Urinary bladder (tissue), 4 donors: ENCODE results near the gene TAF3. TPM values are rescaled to one million over a fixed set of nuclear protein-coding genes. Genes with fewer than 3 reads are reported as not detected.
A peak's percentile ranks its signal among the peaks of the same experiment; 100 is the strongest.

ENCODE experiments used
- DNase-seq: peaks from one replicate; pipeline ENCODE4 v3.0.0-alpha.2; 2015; ENCODE audit errors: extremely low spot score
- H3K27ac ChIP-seq: one replicate; pipeline ENCODE4 v1.5.1; 2013; ENCODE audit warnings: low read depth, mild to moderate bottlenecking, moderate library complexity
- H3K36me3 ChIP-seq: one replicate; pipeline ENCODE4 v1.6.1; 2013; ENCODE audit warnings: mild to moderate bottlenecking, moderate library complexity; ENCODE audit not compliant: insufficient read depth
- H3K4me1 ChIP-seq: one replicate; pipeline ENCODE4 v1.6.1; 2013; ENCODE audit warnings: mild to moderate bottlenecking, moderate library complexity; ENCODE audit not compliant: insufficient read depth
- H3K4me3 ChIP-seq: one replicate; pipeline ENCODE4 v1.5.1; 2013; ENCODE audit warnings: low read depth, low read length
- WGBS: extraction: QIAGEN DNeasy Blood & Tissue Kit; methylation state at CpG from one replicate; pipeline ENCODE4 v1.1.7; 2013; 5-methylcytosine and 5-hydroxymethylcytosine counted together
- polyA plus RNA-seq: library from polyadenylated mRNA; stranded (reverse); fragments of 200-250 nt; gene quantifications from one replicate; pipeline ENCODE4 v1.2.3, GENCODE V29; 2013
- total RNA-seq: library from RNA; depleted of rRNA; stranded (reverse); fragments of >200 nt; gene quantifications from one replicate; pipeline ENCODE4 v1.2.3, GENCODE V29; 2014
- donor health status: healthy with polysubstance abuse.
- donor health status: healthy.

TAF3 gene
- total and polyA plus RNA-seq, 2 donors: 3.8 to 7.5 TPM

- Histone ChIP-seq H3K4me3 (peak overlapping the region; percentile 72), H3K36me3 (no peaks in the 10 kb centered on the region), H3K27ac (peak overlapping the region; percentile 11), H3K4me1 (no peaks in the 10 kb centered on the region)
- DNase-seq: no peak
- 77% methylated on average over 45 of the region's 45 CpGs for WGBS
Observed at GRCh38 chr10:8058274-8059111, 240.2 kb downstream of the TAF3 start.

DNA sequence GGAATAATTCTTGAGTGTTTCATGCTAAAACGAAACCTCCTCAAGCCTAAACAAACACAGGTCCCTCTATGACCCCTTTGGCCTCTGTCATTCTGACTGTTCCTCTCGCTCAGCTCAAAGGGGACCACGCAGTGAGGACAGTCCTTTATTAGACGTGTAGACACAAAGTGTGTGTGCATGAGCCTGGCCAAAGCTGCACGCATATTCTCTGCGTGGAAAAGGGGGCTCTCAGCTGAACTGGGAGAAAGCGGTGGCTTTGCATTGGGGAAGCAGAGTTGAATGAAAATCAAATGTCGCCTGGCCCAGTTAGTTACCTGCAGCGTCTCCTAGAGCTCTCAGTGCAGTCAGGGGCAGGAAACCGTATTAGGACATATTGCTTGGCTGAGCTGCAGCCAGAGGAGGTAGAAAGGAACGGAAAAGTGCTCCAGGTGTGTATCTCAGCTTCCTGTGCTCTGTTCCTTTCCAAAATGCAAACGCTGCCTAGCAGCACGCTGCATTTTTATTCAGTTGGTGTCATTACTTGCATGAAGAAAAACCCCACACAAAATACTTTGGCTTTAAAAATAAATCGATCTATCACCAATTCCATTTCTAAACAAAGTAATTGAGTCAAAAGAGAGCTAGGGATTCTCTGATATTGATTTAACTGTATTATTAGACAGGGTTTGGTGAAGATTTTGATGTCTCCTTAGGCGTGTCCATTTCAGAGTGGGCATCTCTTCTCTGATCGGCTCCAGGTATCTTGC lies 241.1 kb downstream of the TAF3 start:
- H3K4me1 ChIP-seq: no peaks in the 10 kb centered on the region
- WGBS: 77% methylated on average over 16 of the region's 16 CpGs
- H3K4me3 ChIP-seq: peak overlapping the region; percentile 72
- DNase-seq: no peak
- no peak overlapping the region for H3K27ac ChIP-seq
- no peaks in the 10 kb centered on the region for H3K36me3 ChIP-seq

- Histone ChIP-seq H3K36me3 (no peaks in the 10 kb centered on the region), H3K4me1 (no peaks in the 10 kb centered on the region), H3K4me3 (peak overlapping the region; percentile 72), H3K27ac (no peak overlapping the region)
- 40% methylated on average over 15 of the region's 15 CpGs for WGBS
- no peak for DNase-seq
Observed at GRCh38 chr10:8060010-8060703, 241.9 kb downstream of the TAF3 start.

- Histone ChIP-seq H3K4me1 (no peaks in the 10 kb centered on the region), H3K36me3 (no peaks in the 10 kb centered on the region), H3K4me3 (peak overlapping the region; percentile 72), H3K27ac (no peak overlapping the region)
- WGBS: 64% methylated on average over 10 of the region's 10 CpGs
- DNase-seq: no peak
Observed at GRCh38 chr10:8060704-8061121, 242.4 kb downstream of the TAF3 start.

- DNase-seq: no peak
- H3K27ac ChIP-seq: no peak overlapping the region
Observed at GRCh38 chr10:8061274-8062211, 243.2 kb downstream of the TAF3 start.

DNA sequence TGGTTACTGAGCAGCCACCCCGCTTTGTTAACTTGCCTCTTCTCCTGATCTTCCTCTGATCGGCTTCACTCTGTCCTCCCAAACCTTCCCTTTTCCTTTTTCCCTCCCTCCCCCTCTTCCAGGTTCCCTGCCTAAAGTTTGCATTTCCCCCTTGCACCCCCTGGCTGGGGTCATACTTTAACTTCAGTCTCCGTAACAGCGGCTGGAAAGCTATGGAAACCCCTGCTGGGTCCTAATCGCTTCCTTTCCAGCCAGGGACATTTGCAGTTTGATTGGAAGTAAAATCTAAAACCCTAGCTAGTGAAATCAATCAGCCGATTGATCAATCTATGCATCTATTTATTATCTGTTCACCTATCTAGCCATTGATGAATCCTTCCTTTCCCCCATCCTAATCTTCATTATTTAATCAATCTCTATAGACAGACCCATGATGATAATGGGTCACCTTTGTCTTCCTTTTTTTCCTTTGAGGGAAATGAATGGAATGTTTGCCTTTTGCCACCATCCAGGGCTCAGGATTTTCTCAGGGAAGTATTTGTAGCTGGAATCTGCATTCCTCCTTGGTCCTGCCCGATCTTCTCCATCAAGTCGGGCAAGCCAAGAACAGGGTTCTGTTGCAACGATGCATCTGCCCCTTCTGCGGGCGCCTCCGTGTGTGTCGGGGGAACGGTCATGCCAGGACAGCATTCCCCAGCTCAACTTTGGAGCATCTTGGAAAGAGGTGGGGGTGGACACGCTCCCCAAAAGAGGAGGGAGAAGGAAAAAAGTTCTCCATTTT lies 245.0 kb downstream of the TAF3 start:
- WGBS: 76% methylated on average over 15 of the region's 15 CpGs
- no peak overlapping the region for H3K27ac ChIP-seq
- no peaks in the 10 kb centered on the region for H3K36me3 ChIP-seq
- H3K4me3 ChIP-seq: no peak overlapping the region
- no peaks in the 10 kb centered on the region for H3K4me1 ChIP-seq
- DNase-seq: no peak

More at GRCh38 chr10:8061274-8062211, 243.2 kb downstream of the TAF3 start:
- Histone ChIP-seq H3K4me1 (no peaks in the 10 kb centered on the region), H3K36me3 (no peaks in the 10 kb centered on the region), H3K4me3 (peak overlapping the region; percentile 4)
- 79% methylated on average over 17 of the region's 17 CpGs for WGBS

DNA sequence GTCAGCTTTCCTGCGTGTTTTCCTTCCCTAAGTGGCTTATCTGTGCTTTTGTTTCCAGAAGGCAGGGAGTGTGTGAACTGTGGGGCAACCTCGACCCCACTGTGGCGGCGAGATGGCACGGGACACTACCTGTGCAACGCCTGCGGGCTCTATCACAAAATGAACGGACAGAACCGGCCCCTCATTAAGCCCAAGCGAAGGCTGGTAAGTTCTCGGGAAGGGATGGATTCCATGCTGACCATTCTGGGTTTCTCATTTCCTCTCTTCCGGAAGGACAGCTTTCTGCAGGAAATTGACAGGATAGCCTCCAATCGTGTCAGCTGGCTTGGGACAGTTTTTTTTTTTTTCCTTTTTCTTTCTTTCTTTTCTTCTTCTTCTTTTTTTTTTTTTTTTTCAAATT lies 245.6 kb downstream of the TAF3 start:
- Histone ChIP-seq H3K4me3 (no peak overlapping the region), H3K4me1 (no peaks in the 10 kb centered on the region), H3K27ac (no peak overlapping the region), H3K36me3 (no peaks in the 10 kb centered on the region)
- DNase-seq: no peak
- 75% methylated on average over 13 of the region's 13 CpGs for WGBS

- 62% methylated on average over 5 of the region's 5 CpGs for WGBS
Observed at GRCh38 chr10:8064436-8064835, 246.1 kb downstream of the TAF3 start.

DNA sequence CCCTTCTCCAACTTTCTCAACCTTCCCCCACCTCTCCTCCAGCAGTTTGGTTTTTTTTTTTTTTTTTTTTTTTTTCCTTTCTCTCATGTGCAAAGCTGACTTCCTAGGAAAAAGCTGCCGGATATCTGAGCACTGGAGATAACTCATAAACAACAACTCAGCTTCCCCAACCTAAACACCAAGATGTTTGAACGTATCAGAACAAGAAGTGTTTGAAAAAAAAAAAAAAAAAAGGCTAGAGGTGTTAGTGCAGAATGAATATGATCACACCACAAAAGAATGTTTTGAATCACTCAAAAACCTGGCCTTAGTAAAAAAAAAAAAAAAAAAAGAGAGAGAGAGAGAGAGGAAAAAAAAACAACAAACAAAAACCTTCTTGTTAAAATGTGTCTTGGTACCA lies 247.3 kb downstream of the TAF3 start:
- no peak overlapping the region for H3K4me3 ChIP-seq
- no peaks in the 10 kb centered on the region for H3K36me3 ChIP-seq
- WGBS: 36% methylated on average over 2 of the region's 2 CpGs
- no peak for DNase-seq
- H3K27ac ChIP-seq: no peak overlapping the region
- no peaks in the 10 kb centered on the region for H3K4me1 ChIP-seq

More at GRCh38 chr10:8064436-8064835, 246.1 kb downstream of the TAF3 start:
- no peak overlapping the region for H3K4me3 ChIP-seq
- H3K36me3 ChIP-seq: no peaks in the 10 kb centered on the region
- no peak overlapping the region for H3K27ac ChIP-seq
- no peaks in the 10 kb centered on the region for H3K4me1 ChIP-seq
- no peak for DNase-seq

DNA sequence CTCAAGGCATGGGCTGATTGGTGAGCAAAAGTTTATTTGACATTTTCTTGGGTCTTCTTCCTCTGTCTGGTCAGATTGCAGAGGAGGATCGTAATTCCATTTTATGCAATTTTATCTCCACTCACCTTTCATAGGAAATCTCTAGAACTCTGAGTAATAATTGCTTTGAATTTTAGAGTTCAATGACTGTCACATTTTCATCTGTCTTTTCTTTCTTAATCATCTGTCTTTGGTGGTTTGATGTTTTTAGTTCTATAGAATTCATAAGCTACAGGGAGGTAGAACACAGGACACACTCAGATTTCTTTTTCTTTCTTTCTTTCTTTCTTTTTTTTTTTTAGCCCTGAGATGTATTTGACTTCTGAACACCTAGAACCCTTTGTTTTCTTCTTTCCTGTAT lies 247.8 kb downstream of the TAF3 start:
- Histone ChIP-seq H3K36me3 (peaks cover 2% of the 10 kb centered on the region), H3K27ac (no peak overlapping the region), H3K4me1 (no peaks in the 10 kb centered on the region), H3K4me3 (no peak overlapping the region)
- DNase-seq: no peak
- 52% methylated on average over 1 of the region's 1 CpG for WGBS
